D341Med (cell line): ENCODE results near the gene ZBTB3.
"Not testable (repeated sequence)": the region's sequence is repeated elsewhere in the genome, so short reads cannot be mapped to it uniquely, and the experiment has no call there.

ENCODE experiments used
- DNase-seq: peaks from one replicate; pipeline ENCODE4 v3.0.0; 2012; ENCODE audit warnings: low spot score

ZBTB3 gene

GRCh38 chr11:62753736-62754603 is at the start of gene ZBTB3:
Gene ZBTB3, minus strand, starts transcription at chr11:62754160. Its CDS starts 496 bp downstream, at chr11:62753664.
- peak; percentile 90 for DNase-seq

GRCh38 chr11:62801071-62801470 is 47.1 kb upstream of the ZBTB3 start:
- DNase-seq = no peak

GRCh38 chr11:62799486-62799885 is 45.5 kb upstream of the ZBTB3 start:
- DNase-seq = no peak

- DNase-seq = no peak
Observed at GRCh38 chr11:62796281-62796680, 42.3 kb upstream of the ZBTB3 start.

GRCh38 chr11:62794201-62794775 is 40.3 kb upstream of the ZBTB3 start:
- no peak for DNase-seq

- DNase-seq = peak; percentile 59
Observed at GRCh38 chr11:62792202-62792575, 38.2 kb upstream of the ZBTB3 start.

GRCh38 chr11:62791501-62792201 is 37.7 kb upstream of the ZBTB3 start, which contains the start of gene TMEM223:
Gene TMEM223, minus strand, starts transcription at chr11:62792006. Its CDS starts 12 bp downstream, at chr11:62791994.
- peak; percentile 94 for DNase-seq

- no peak for DNase-seq
Observed at GRCh38 chr11:62789576-62789975, 35.6 kb upstream of the ZBTB3 start.

GRCh38 chr11:62788991-62789390 is 35.0 kb upstream of the ZBTB3 start:
- no peak for DNase-seq

GRCh38 chr11:62787005-62787759 is 33.2 kb upstream of the ZBTB3 start, which contains the start of gene TMEM179B:
Gene TMEM179B, plus strand, starts transcription at chr11:62787402. Its CDS starts 30 bp downstream, at chr11:62787432.
- DNase-seq = peak; percentile 93

GRCh38 chr11:62786318-62787004 is 32.5 kb upstream of the ZBTB3 start:
- DNase-seq = peak; percentile 91

- DNase-seq = no peak
Observed at GRCh38 chr11:62782753-62783152, 28.8 kb upstream of the ZBTB3 start.

GRCh38 chr11:62778441-62778840 is 24.5 kb upstream of the ZBTB3 start:
- DNase-seq = no peak

GRCh38 chr11:62777389-62777788 is 23.4 kb upstream of the ZBTB3 start:
- DNase-seq = no peak

- DNase-seq = no peak
Observed at GRCh38 chr11:62775646-62776045, 21.7 kb upstream of the ZBTB3 start.

GRCh38 chr11:62774407-62774806 is 20.4 kb upstream of the ZBTB3 start:
- DNase-seq = no peak

GRCh38 chr11:62771144-62772021 is 17.4 kb upstream of the ZBTB3 start, which contains the start of gene TAF6L:
Gene TAF6L, plus strand, starts transcription at chr11:62771396. Its CDS starts 4,388 bp downstream, at chr11:62775784.
- peak; percentile 95 for DNase-seq

GRCh38 chr11:62770778-62771143 is 16.8 kb upstream of the ZBTB3 start:
- DNase-seq = no peak

GRCh38 chr11:62760867-62761227 is 6.9 kb upstream of the ZBTB3 start:
- DNase-seq = not testable (repeated sequence)
